ENCODE data around the gene IGFALS. TPM values are rescaled to one million over a fixed set of nuclear protein-coding genes. Genes with fewer than 3 reads are reported as not detected.

Gene IGFALS
- total RNA-seq, 4 donors from 2014 or later: not detected

GRCh38 chr16:1766231-1766630 lies 27.3 kb downstream of the IGFALS start:
- DNase-seq: no peak
- H3K4me1 ChIP-seq: peaks cover 14 to 52% (median 21%) of the 10 kb centered on the region in 3 donors
- no peak overlapping the region for H3K4me3 ChIP-seq
- TF ChIP-seq POLR2A (IDR thresholded peaks at IDR 0.05): no peak
- no peak for TF ChIP-seq CTCF (IDR thresholded peaks at IDR 0.05)
- WGBS, 2 donors: no CpG with 5 or more reads among the region's 19 CpGs
- H3K36me3 ChIP-seq: peaks cover 37 to 86% (median 59%) of the 10 kb centered on the region in 3 donors
- intact Hi-C loops (cut with DNase I): no loop called here
- H3K27ac ChIP-seq: no peak overlapping the region
- no peaks in the 10 kb centered on the region for H3K9me3 ChIP-seq
- no peaks in the 10 kb centered on the region for H3K27me3 ChIP-seq

- Histone ChIP-seq H3K27me3 (no peaks in the 10 kb centered on the region), H3K36me3 (peaks cover 37 to 90% (median 62%) of the 10 kb centered on the region in 3 donors), H3K9me3 (no peaks in the 10 kb centered on the region), H3K4me3 (no peak overlapping the region), H3K4me1 (peaks cover 14 to 48% (median 19%) of the 10 kb centered on the region in 3 donors), H3K27ac (no peak overlapping the region)
- intact Hi-C loops (cut with DNase I): no loop called here
- TF ChIP-seq POLR2A (IDR thresholded peaks at IDR 0.05) (no peak), CTCF (IDR thresholded peaks at IDR 0.05) (no peak)
- DNase-seq: no peak
- WGBS, 2 donors: no CpG with 5 or more reads among the region's 22 CpGs
Observed at GRCh38 chr16:1765826-1766225, 27.7 kb downstream of the IGFALS start.

- intact Hi-C loops (cut with DNase I): no loop called here
- TF ChIP-seq CTCF (IDR thresholded peaks at IDR 0.05) (no peak), POLR2A (IDR thresholded peaks at IDR 0.05) (no peak)
- H3K9me3 ChIP-seq: no peaks in the 10 kb centered on the region
- peaks cover 43 to 99% (median 70%) of the 10 kb centered on the region in 3 donors for H3K36me3 ChIP-seq
- no peaks in the 10 kb centered on the region for H3K27me3 ChIP-seq
- H3K27ac ChIP-seq: no peak overlapping the region
- peaks cover 8 to 40% (median 11%) of the 10 kb centered on the region in 3 donors for H3K4me1 ChIP-seq
- no peak overlapping the region for H3K4me3 ChIP-seq
- no peak for DNase-seq
- 100% methylated on average over 1 of the region's 21 CpGs for WGBS, 2 donors
Observed at GRCh38 chr16:1764971-1765370, 28.5 kb downstream of the IGFALS start.

GRCh38 chr16:1763521-1764511 lies 29.7 kb downstream of the IGFALS start:
- peak in 2 of 6 experiments; percentile 50 to 51 for TF ChIP-seq CTCF (IDR thresholded peaks at IDR 0.05)
- no peak for TF ChIP-seq POLR2A (IDR thresholded peaks at IDR 0.05)
- no peak overlapping the region for H3K27ac ChIP-seq
- H3K4me1 ChIP-seq: peaks cover 0 to 28% (median 8%) of the 10 kb centered on the region in 3 donors
- peaks cover 42 to 100% (median 63%) of the 10 kb centered on the region in 3 donors for H3K36me3 ChIP-seq
- WGBS, 2 donors: 26 to 83% methylated on average over 6 of the region's 81 CpGs
- no peak overlapping the region for H3K4me3 ChIP-seq
- H3K27me3 ChIP-seq: no peaks in the 10 kb centered on the region
- H3K9me3 ChIP-seq: no peaks in the 10 kb centered on the region
- intact Hi-C loops (cut with DNase I): no loop called here
- no peak for DNase-seq

- no peak for TF ChIP-seq POLR2A (IDR thresholded peaks at IDR 0.05)
- Histone ChIP-seq H3K27ac (no peak overlapping the region), H3K4me1 (peaks cover 0 to 26% (median 8%) of the 10 kb centered on the region in 3 donors), H3K9me3 (no peaks in the 10 kb centered on the region), H3K4me3 (no peak overlapping the region), H3K36me3 (peaks cover 38 to 100% (median 57%) of the 10 kb centered on the region in 3 donors), H3K27me3 (no peaks in the 10 kb centered on the region)
- DNase-seq: no peak
- intact Hi-C loops (cut with DNase I): no loop called here
- WGBS, 2 donors: 80 to 90% methylated on average over 1 to 9 of the region's 24 CpGs
Observed at GRCh38 chr16:1762879-1763520, 30.5 kb downstream of the IGFALS start.

Measured in esophagus squamous epithelium (tissue), 5 donors.